ENCODE results near the gene FAM186B.

The FAM186B gene

GRCh38 chr12:49644620-49644994 is 39.2 kb upstream of the FAM186B start:
- CTCF ChIA-PET: interaction anchor here (0.9 to 17.0 kb wide), 27 partner anchors 8 to 286 kb away, joined by 3 to 350 read pairs (median 6); partner anchors contain the start of genes FMNL3, PRPF40B and TMBIM6
- DNase-seq (ENCODE audit: extremely low spot score): peak; percentile 87
- POLR2A ChIA-PET: no interaction called here
- peak; percentile 88 for TF ChIP-seq CTCF (IDR thresholded peaks at IDR 0.05; ENCODE audit: control extremely low read depth, extremely low read depth, low read depth, missing control alignments)

- POLR2A ChIA-PET: no interaction called here
Measured at GRCh38 chr12:49643961-49644619, 38.7 kb upstream of the FAM186B start.

GRCh38 chr12:49643135-49643534 is 37.7 kb upstream of the FAM186B start:
- no peak for TF ChIP-seq CTCF (IDR thresholded peaks at IDR 0.05; ENCODE audit: control extremely low read depth, extremely low read depth, low read depth, missing control alignments)

More at GRCh38 chr12:49643961-49644619, 38.7 kb upstream of the FAM186B start:
- no peak for DNase-seq (ENCODE audit: extremely low spot score)
- no peak for TF ChIP-seq CTCF (IDR thresholded peaks at IDR 0.05; ENCODE audit: control extremely low read depth, extremely low read depth, low read depth, missing control alignments)
- CTCF ChIA-PET: interaction anchor here (0.7 to 17.0 kb wide), 21 partner anchors 9 to 286 kb away, joined by 3 to 350 read pairs (median 7); partner anchors contain the start of genes FMNL3, PRPF40B and TMBIM6

GRCh38 chr12:49642370-49642802 is 36.9 kb upstream of the FAM186B start:
- TF ChIP-seq CTCF (IDR thresholded peaks at IDR 0.05; ENCODE audit: control extremely low read depth, extremely low read depth, low read depth, missing control alignments): no peak
- POLR2A ChIA-PET: interaction anchor here (1.5 kb wide), 1 partner anchor 99 kb away, joined by 6 read pairs; the partner anchor contains the start of gene TMBIM6
- DNase-seq (ENCODE audit: extremely low spot score): no peak
- CTCF ChIA-PET: interaction anchor here (0.9 to 17.0 kb wide), 8 partner anchors 11 to 197 kb away, joined by 3 to 350 read pairs (median 9); partner anchors contain the start of genes FMNL3 and PRPF40B

More at GRCh38 chr12:49643135-49643534, 37.7 kb upstream of the FAM186B start:
- DNase-seq (ENCODE audit: extremely low spot score): no peak
- POLR2A ChIA-PET: no interaction called here
- CTCF ChIA-PET: interaction anchor here (0.8 to 17.0 kb wide), 17 partner anchors 10 to 285 kb away, joined by 3 to 350 read pairs (median 9); partner anchors contain the start of genes FMNL3, PRPF40B and TMBIM6

- TF ChIP-seq CTCF (IDR thresholded peaks at IDR 0.05; ENCODE audit: control extremely low read depth, extremely low read depth, low read depth, missing control alignments): no peak
- ChIA-PET CTCF (interaction anchor here (0.9 to 17.0 kb wide), 11 partner anchors 9 to 284 kb away, joined by 3 to 350 read pairs (median 4); partner anchors contain the start of genes FMNL3 and PRPF40B), POLR2A (interaction anchor here (1.5 kb wide), 1 partner anchor 100 kb away, joined by 6 read pairs; the partner anchor contains the start of gene TMBIM6)
- DNase-seq (ENCODE audit: extremely low spot score): no peak
Measured at GRCh38 chr12:49641748-49642369, 36.4 kb upstream of the FAM186B start.
